ENCODE results near the gene RHBDD1.

GRCh38 chr2:226847090-226847489 lies 11.2 kb downstream of the RHBDD1 start:
- no peak for TF ChIP-seq CTCF (IDR thresholded peaks at IDR 0.05)
- no peak for TF ChIP-seq POLR2A (IDR thresholded peaks at IDR 0.05)

Data from breast epithelium (tissue), 3 donors.